MV-4-11 (cell line): Measurements from ENCODE around the gene ZC3H14.
"Not testable (repeated sequence)": the region's sequence is repeated elsewhere in the genome, so short reads cannot be mapped to it uniquely, and the experiment has no call there.

ENCODE experiments used
- DNase-seq: peaks from one replicate; lab custom pipeline; 2025; lab: John Stamatoyannopoulos, UW

The ZC3H14 gene

GRCh38 chr14:88562831-88563686 lies at the start of gene ZC3H14:
Gene ZC3H14, plus strand, starts transcription at chr14:88563037. Its CDS starts 97 bp downstream, at chr14:88563134.
- DNase-seq: peak; percentile 77

- no peak for DNase-seq
Observed at GRCh38 chr14:88515499-88516221, 47.2 kb upstream of the ZC3H14 start.

- no peak for DNase-seq
Observed at GRCh38 chr14:88516861-88517357, 45.9 kb upstream of the ZC3H14 start.

- no peak for DNase-seq
Observed at GRCh38 chr14:88518592-88519512, 44.0 kb upstream of the ZC3H14 start.

- DNase-seq: no peak
Observed at GRCh38 chr14:88519907-88520306, 42.9 kb upstream of the ZC3H14 start.

- DNase-seq: no peak
Observed at GRCh38 chr14:88521818-88522217, 41.0 kb upstream of the ZC3H14 start.

- DNase-seq: no peak
Observed at GRCh38 chr14:88522393-88522792, 40.4 kb upstream of the ZC3H14 start.

- DNase-seq: not testable (repeated sequence)
Observed at GRCh38 chr14:88529889-88530288, 32.9 kb upstream of the ZC3H14 start.

GRCh38 chr14:88533064-88533602 lies 29.7 kb upstream of the ZC3H14 start:
- DNase-seq: no peak

GRCh38 chr14:88535149-88535548 lies 27.7 kb upstream of the ZC3H14 start:
- DNase-seq: peak; percentile 83

- no peak for DNase-seq
Observed at GRCh38 chr14:88535813-88536212, 27.0 kb upstream of the ZC3H14 start.

GRCh38 chr14:88541324-88541723 lies 21.5 kb upstream of the ZC3H14 start:
- no peak for DNase-seq

GRCh38 chr14:88542857-88543795 lies 19.7 kb upstream of the ZC3H14 start:
- DNase-seq: no peak

GRCh38 chr14:88545256-88545655 lies 17.6 kb upstream of the ZC3H14 start:
- no peak for DNase-seq

- no peak for DNase-seq
Observed at GRCh38 chr14:88546621-88547385, 16.0 kb upstream of the ZC3H14 start.

GRCh38 chr14:88547386-88547780 lies 15.5 kb upstream of the ZC3H14 start:
- DNase-seq: no peak

GRCh38 chr14:88550078-88550477 lies 12.8 kb upstream of the ZC3H14 start:
- DNase-seq: no peak

GRCh38 chr14:88551094-88551870 lies 11.6 kb upstream of the ZC3H14 start:
- DNase-seq: no peak

GRCh38 chr14:88551980-88552431 lies 10.8 kb upstream of the ZC3H14 start:
- DNase-seq: no peak
